Esophagus muscularis mucosa (tissue), 4 donors: Measurements from ENCODE around the gene GSTT4.

Source experiments
- EP300 ChIP-seq: sonication (generic); formaldehyde crosslinking; IDR thresholded peaks from one replicate; pipeline ENCODE4 v1.6.1; 2017; ENCODE audit warnings: antibody characterized with exemption
- POLR2A ChIP-seq: fragments of 450-650 bp; IDR thresholded peaks from one replicate; pipeline ENCODE4 v1.6.1; 2017; ENCODE audit warnings: antibody characterized with exemption, moderate library complexity, mild to moderate bottlenecking, low read depth
- POLR2AphosphoS5 ChIP-seq, 2 donors: sonication (generic); formaldehyde crosslinking; IDR thresholded peaks; one replicate each; pipeline ENCODE4 v1.6.1; 2017; ENCODE audit warnings: antibody characterized with exemption in 2 of 2
- TF ChIP-seq, protein P1 (sequence below), 3 experiments: fragments of 200-600 bp in 2 of 3; fragments of 450-650 bp in 1 of 3; sonication (generic) in 2 of 3; IDR thresholded peaks; one replicate each; pipeline ENCODE4 v1.5.1; 2017 to 2019; ENCODE audit warnings: antibody characterized with exemption in 3 of 3, mild to moderate bottlenecking in 2 of 3, moderate library complexity in 1 of 3

- TF ChIP-seq, protein P1, sequence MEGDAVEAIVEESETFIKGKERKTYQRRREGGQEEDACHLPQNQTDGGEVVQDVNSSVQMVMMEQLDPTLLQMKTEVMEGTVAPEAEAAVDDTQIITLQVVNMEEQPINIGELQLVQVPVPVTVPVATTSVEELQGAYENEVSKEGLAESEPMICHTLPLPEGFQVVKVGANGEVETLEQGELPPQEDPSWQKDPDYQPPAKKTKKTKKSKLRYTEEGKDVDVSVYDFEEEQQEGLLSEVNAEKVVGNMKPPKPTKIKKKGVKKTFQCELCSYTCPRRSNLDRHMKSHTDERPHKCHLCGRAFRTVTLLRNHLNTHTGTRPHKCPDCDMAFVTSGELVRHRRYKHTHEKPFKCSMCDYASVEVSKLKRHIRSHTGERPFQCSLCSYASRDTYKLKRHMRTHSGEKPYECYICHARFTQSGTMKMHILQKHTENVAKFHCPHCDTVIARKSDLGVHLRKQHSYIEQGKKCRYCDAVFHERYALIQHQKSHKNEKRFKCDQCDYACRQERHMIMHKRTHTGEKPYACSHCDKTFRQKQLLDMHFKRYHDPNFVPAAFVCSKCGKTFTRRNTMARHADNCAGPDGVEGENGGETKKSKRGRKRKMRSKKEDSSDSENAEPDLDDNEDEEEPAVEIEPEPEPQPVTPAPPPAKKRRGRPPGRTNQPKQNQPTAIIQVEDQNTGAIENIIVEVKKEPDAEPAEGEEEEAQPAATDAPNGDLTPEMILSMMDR (IDR thresholded peaks at IDR 0.05): no peak
- TF ChIP-seq POLR2A (no peak), POLR2AphosphoS5 (IDR thresholded peaks at IDR 0.05) (no peak), EP300 (no peak)
Measured at GRCh38 chr22:24028533-24028932, 23.3 kb upstream of the GSTT4 start.
